ENCODE data around the gene RAB8B.

DNA sequence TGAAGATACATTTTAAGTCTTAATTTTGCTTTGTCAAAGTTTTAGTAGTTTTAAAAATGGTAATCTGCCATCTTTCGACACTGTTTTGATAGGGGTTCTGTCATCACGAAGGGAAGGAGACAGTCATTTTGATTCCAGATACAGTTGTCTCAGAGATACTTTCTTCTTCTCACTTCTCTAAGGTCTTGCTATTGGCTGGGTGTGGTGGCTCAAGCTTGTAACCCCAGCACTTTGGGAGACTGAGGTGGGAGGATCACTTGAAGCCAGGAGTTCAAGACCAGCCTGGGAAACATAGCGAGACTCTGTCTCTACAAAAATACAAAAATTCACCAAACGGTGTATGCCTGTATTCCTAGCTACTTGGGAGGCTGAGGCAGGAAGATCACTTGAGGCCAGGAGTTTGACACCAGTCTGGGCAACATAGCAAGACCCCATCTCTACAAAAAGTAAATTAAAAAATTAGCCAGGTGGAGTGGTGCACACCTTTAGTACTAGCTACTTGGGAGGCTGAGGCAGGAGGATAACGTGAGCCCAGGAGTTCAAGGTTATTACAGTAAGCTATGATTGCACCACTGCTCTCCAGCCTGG lies 3.3 kb downstream of the RAB8B start:
- no peak for TF ChIP-seq POLR2A (IDR thresholded peaks at IDR 0.05)
- TF ChIP-seq, protein P1, sequence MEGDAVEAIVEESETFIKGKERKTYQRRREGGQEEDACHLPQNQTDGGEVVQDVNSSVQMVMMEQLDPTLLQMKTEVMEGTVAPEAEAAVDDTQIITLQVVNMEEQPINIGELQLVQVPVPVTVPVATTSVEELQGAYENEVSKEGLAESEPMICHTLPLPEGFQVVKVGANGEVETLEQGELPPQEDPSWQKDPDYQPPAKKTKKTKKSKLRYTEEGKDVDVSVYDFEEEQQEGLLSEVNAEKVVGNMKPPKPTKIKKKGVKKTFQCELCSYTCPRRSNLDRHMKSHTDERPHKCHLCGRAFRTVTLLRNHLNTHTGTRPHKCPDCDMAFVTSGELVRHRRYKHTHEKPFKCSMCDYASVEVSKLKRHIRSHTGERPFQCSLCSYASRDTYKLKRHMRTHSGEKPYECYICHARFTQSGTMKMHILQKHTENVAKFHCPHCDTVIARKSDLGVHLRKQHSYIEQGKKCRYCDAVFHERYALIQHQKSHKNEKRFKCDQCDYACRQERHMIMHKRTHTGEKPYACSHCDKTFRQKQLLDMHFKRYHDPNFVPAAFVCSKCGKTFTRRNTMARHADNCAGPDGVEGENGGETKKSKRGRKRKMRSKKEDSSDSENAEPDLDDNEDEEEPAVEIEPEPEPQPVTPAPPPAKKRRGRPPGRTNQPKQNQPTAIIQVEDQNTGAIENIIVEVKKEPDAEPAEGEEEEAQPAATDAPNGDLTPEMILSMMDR (IDR thresholded peaks at IDR 0.05): no peak
- no peak for TF ChIP-seq POLR2AphosphoS5 (IDR thresholded peaks at IDR 0.05)

Data from suprapubic skin (tissue), 4 donors.